Neuronal stem cell (in vitro differentiated cells): ENCODE data around the gene PLEK2. TPM values are rescaled to one million over a fixed set of nuclear protein-coding genes. Genes with fewer than 3 reads are reported as not detected.
"Not testable (repeated sequence)": the region's sequence is repeated elsewhere in the genome, so short reads cannot be mapped to it uniquely, and the experiment has no call there.

Experiments
- DNase-seq: peaks from one replicate; pipeline ENCODE4 v3.0.0-alpha.2; 2013; ENCODE audit warnings: low spot score
- H2AFZ ChIP-seq: one replicate; pipeline ENCODE4 v1.6.1; 2013; ENCODE audit warnings: mild to moderate bottlenecking, low read length, inconsistent platforms
- H2AK5ac ChIP-seq: 2 replicates; pipeline ENCODE4 v1.6.1; 2013; ENCODE audit warnings: low read depth, mild to moderate bottlenecking, inconsistent platforms, low read length, moderate library complexity, mixed read lengths
- H2BK120ac ChIP-seq: 2 replicates; pipeline ENCODE4 v1.6.1; 2013; ENCODE audit warnings: low read depth, mild to moderate bottlenecking, inconsistent platforms, low read length, moderate library complexity, mixed read lengths
- H2BK12ac ChIP-seq: one replicate; pipeline ENCODE4 v1.6.1; 2013; ENCODE audit warnings: low read length, inconsistent platforms
- H2BK15ac ChIP-seq: 2 replicates; pipeline ENCODE4 v1.6.1; 2013; ENCODE audit warnings: mild to moderate bottlenecking, low read length, inconsistent platforms, mixed read lengths
- H2BK5ac ChIP-seq: one replicate; pipeline ENCODE4 v1.6.1; 2013; ENCODE audit warnings: inconsistent platforms, mild to moderate bottlenecking, low read length, moderate library complexity
- H3K14ac ChIP-seq: one replicate; pipeline ENCODE4 v1.6.1; 2013; ENCODE audit warnings: low read length, inconsistent platforms
- H3K18ac ChIP-seq: 2 replicates; pipeline ENCODE4 v1.6.1; 2013; ENCODE audit warnings: low read length, inconsistent platforms
- H3K23ac ChIP-seq: 2 replicates; pipeline ENCODE4 v1.6.1; 2013; ENCODE audit warnings: low read depth, mild to moderate bottlenecking, mixed read lengths, low read length, inconsistent platforms; ENCODE audit not compliant: poor library complexity
- H3K27ac ChIP-seq: replicated peaks from 3 replicates; pipeline ENCODE4 v1.5.1; 2013; ENCODE audit warnings: low read length, inconsistent platforms
- H3K27me3 ChIP-seq, 3 experiments: 2 replicates each; pipeline ENCODE4 v1.6.1; 2013; ENCODE audit warnings: low read length in 3 of 3, mild to moderate bottlenecking in 2 of 3, inconsistent platforms in 1 of 3, low read depth in 1 of 3, mixed read lengths in 1 of 3, moderate library complexity in 1 of 3; ENCODE audit not compliant: control insufficient read depth in 3 of 3, insufficient read depth in 3 of 3
- H3K36me3 ChIP-seq, 2 donors: replicated peaks in 1 of 2; 2 replicates each; pipeline ENCODE4 v1.6.1; 2013; ENCODE audit warnings: low read length in 2 of 2; ENCODE audit not compliant: control insufficient read depth in 2 of 2, insufficient read depth in 2 of 2
- H3K4ac ChIP-seq: 2 replicates; pipeline ENCODE4 v1.6.1; 2013; ENCODE audit warnings: inconsistent platforms, mild to moderate bottlenecking, low read length, moderate library complexity
- H3K4me1 ChIP-seq, 2 donors: 1 replicate in 1 of 2; 2 replicates in 1 of 2; pipeline ENCODE4 v1.6.1; 2013; ENCODE audit warnings: low read length in 2 of 2, low read depth in 1 of 2; ENCODE audit not compliant: control insufficient read depth in 2 of 2, insufficient read depth in 1 of 2
- H3K4me2 ChIP-seq: one replicate; pipeline ENCODE4 v1.6.1; 2013; ENCODE audit warnings: mild to moderate bottlenecking, low read length, inconsistent platforms; ENCODE audit not compliant: insufficient read depth, poor library complexity, severe bottlenecking
- H3K4me3 ChIP-seq, 2 donors: 2 replicates each; pipeline ENCODE4 v1.5.1; 2013; ENCODE audit warnings: low read length in 2 of 2, mild to moderate bottlenecking in 2 of 2, inconsistent platforms in 1 of 2, moderate library complexity in 1 of 2
- H3K79me1 ChIP-seq: one replicate; pipeline ENCODE4 v1.6.1; 2013; ENCODE audit warnings: low read depth, mild to moderate bottlenecking, inconsistent platforms, low read length, moderate library complexity
- H3K9ac ChIP-seq: one replicate; pipeline ENCODE4 v1.6.1; 2013; ENCODE audit warnings: mild to moderate bottlenecking, low read depth, low read length, inconsistent platforms; ENCODE audit not compliant: poor library complexity
- H3K9me3 ChIP-seq, 2 donors: replicated peaks in 1 of 2; 2 replicates each; pipeline versions ENCODE3 to v1.6.1; 2013; ENCODE audit warnings: low read length in 2 of 2, mild to moderate bottlenecking in 2 of 2, inconsistent platforms in 1 of 2, low read depth in 1 of 2, mixed read lengths in 1 of 2, moderate library complexity in 1 of 2; ENCODE audit not compliant: control insufficient read depth in 2 of 2, insufficient read depth in 1 of 2
- H4K8ac ChIP-seq: one replicate; pipeline ENCODE4 v1.6.1; 2013; ENCODE audit warnings: low read depth, mild to moderate bottlenecking, inconsistent platforms, low read length, moderate library complexity
- H4K91ac ChIP-seq: one replicate; pipeline ENCODE4 v1.6.1; 2013; ENCODE audit warnings: low read length, low read depth, mild to moderate bottlenecking, inconsistent platforms; ENCODE audit not compliant: poor library complexity
- WGBS, 2 donors: extraction: QIAGEN DNeasy Blood & Tissue Kit; methylation state at CpG; one replicate each; pipeline ENCODE4 v1.1.7; 2013; ENCODE audit warnings: missing lambda C conversion rate in 2 of 2, mixed read lengths in 1 of 2; ENCODE audit not compliant: insufficient read length in 2 of 2, insufficient replicate concordance in 1 of 2; ENCODE audit errors: extremely low coverage in 2 of 2; 5-methylcytosine and 5-hydroxymethylcytosine counted together
- small RNA-seq: library from polyadenylated mRNA; stranded (forward); fragments of <200 nt; extraction: miRNeasy Mini kit (QIAGEN cat#:217004); gene quantifications from one replicate; pipeline ENCODE3, GENCODE V24; 2013; ENCODE audit not compliant: insufficient read depth

The PLEK2 gene

GRCh38 chr14:67341231-67341630 lies 70.7 kb downstream of the PLEK2 start:
- not testable (repeated sequence) for H3K18ac ChIP-seq, H3K79me1 ChIP-seq, H3K23ac ChIP-seq, H3K4me1 ChIP-seq, H3K4me3 ChIP-seq, H2BK15ac ChIP-seq, H3K4ac ChIP-seq, H4K91ac ChIP-seq, H2BK5ac ChIP-seq, H3K14ac ChIP-seq, H2AK5ac ChIP-seq, DNase-seq, H3K9me3 ChIP-seq, H2BK12ac ChIP-seq, H3K4me2 ChIP-seq, H2AFZ ChIP-seq, H3K9ac ChIP-seq, H3K27me3 ChIP-seq, H2BK120ac ChIP-seq, H3K27ac ChIP-seq, H4K8ac ChIP-seq
- WGBS, 2 donors: no CpG with 5 or more reads among the region's 31 CpGs
- H3K36me3 ChIP-seq: peaks cover 8 to 80% of the 10 kb centered on the region in 2 donors

Small RNA genes within 50 kb of the gene (small RNA-seq; reads per million reads assigned to genes)
- gene MIR5694: not detected
- not detected for gene RF00019
